GM12878 (cell line): Measurements from ENCODE around the gene SESN1. TPM values are rescaled to one million over a fixed set of nuclear protein-coding genes. Genes with fewer than 3 reads are reported as not detected.

Experiments used
- CUX1 ChIP-seq: IDR thresholded peaks from 2 replicates; pipeline ENCODE4 v1.6.1; 2012; ENCODE audit warnings: improper control_type of control experiment, low read depth, low read length; ENCODE audit not compliant: insufficient replicate concordance
- EED ChIP-seq: sonication (generic); IDR thresholded peaks from 2 replicates; pipeline ENCODE4 v1.6.1; 2016; ENCODE audit warnings: antibody characterized with exemption, low read depth
- FOXM1 ChIP-seq: IDR thresholded peaks from 2 replicates; pipeline ENCODE4 v1.6.1; 2012; ENCODE audit warnings: low read depth, mild to moderate bottlenecking, inconsistent platforms, low read length, moderate library complexity
- ZBTB33 ChIP-seq: fragments of 450-650 bp; IDR thresholded peaks from 2 replicates; pipeline ENCODE4 v1.6.1; 2017; ENCODE audit warnings: mild to moderate bottlenecking
- ZNF207 ChIP-seq: fragments of 450-650 bp; IDR thresholded peaks from 2 replicates; pipeline ENCODE4 v1.6.1; 2014; ENCODE audit warnings: antibody characterized with exemption, mild to moderate bottlenecking, borderline replicate concordance
- ZNF274 ChIP-seq: IDR thresholded peaks from one replicate; pipeline ENCODE4 v1.8.0; 2011; ENCODE audit not compliant: insufficient read length, insufficient read depth
- ZSCAN29 ChIP-seq: fragments of 450-650 bp; IDR thresholded peaks from 2 replicates; pipeline ENCODE4 v1.6.1; 2017; ENCODE audit warnings: mild to moderate bottlenecking, moderate library complexity
- polyA plus RNA-seq, 11 experiments: library from polyadenylated mRNA; depleted of rRNA in 4 of 11; unstranded in 6 of 11; stranded (reverse) in 5 of 11; fragments of >200 nt; fragmentation: Nextera tagmentation in 4 of 11; fragmentation: Illumina TruSeq in 1 of 11; extraction: Ambion mirVana in 4 of 11; extraction: Trizol in 1 of 11; gene quantifications; 1 replicate in 1 of 11; 2 replicates in 10 of 11; pipeline versions ENCODE4 v1.2.1 to v1.2.3, GENCODE V29; 2011 to 2016; ENCODE audit warnings: inconsistent platforms in 2 of 11, missing spikeins in 2 of 11, low read depth in 1 of 11
- total RNA-seq, 4 experiments: library from RNA; depleted of rRNA in 3 of 4; stranded (reverse); fragments of >200 nt in 3 of 4; fragmentation: Illumina TruSeq in 1 of 4; extraction: Trizol in 1 of 4; gene quantifications; 2 replicates each; pipeline versions ENCODE4 v1.2.1 to v1.2.3, GENCODE V29; 2013 to 2021
- TF ChIP-seq, protein P1 (sequence below): fragments of 450-650 bp; IDR thresholded peaks from 2 replicates; pipeline ENCODE4 v1.6.1; 2017; ENCODE audit warnings: mild to moderate bottlenecking, low read depth, inconsistent platforms; ENCODE audit not compliant: poor library complexity, severe bottlenecking
- TF ChIP-seq, protein P2 (sequence below): fragments of 450-650 bp; IDR thresholded peaks from 2 replicates; pipeline ENCODE4 v1.6.1; 2017; ENCODE audit warnings: mild to moderate bottlenecking, moderate library complexity

SESN1 gene
- total and polyA plus RNA-seq, 10 of the 15 experiments (the other 5 are each of a cell fraction or from before 2014, with no cell fraction given) = 1.3 to 13.0 (median 3.3) TPM

DNA sequence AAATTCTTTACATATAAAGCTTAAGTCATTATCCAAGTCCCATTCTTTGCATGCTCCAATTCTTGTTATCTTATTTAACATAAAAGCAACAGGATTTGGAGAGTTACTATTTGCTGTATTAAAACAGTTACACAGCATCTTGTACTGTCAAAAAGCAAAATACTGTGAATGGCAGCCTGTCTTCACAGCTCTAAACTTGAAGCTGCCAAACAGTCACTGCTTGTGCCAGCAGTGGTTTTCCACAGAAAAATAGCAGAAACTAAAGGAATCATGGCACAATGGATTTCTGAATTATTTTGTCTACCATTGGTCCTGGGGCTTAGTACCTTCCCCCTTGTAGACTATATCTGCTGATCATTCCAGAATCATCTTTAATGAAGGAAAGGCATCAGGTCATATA, 107.5 kb downstream of the SESN1 start (continued):
- TF ChIP-seq CUX1 (no peak), ZNF274 (no peak), ZNF207 (no peak), FOXM1 (no peak), EED (no peak), ZBTB33 (no peak), ZSCAN29 (no peak)
- TF ChIP-seq, protein P1, sequence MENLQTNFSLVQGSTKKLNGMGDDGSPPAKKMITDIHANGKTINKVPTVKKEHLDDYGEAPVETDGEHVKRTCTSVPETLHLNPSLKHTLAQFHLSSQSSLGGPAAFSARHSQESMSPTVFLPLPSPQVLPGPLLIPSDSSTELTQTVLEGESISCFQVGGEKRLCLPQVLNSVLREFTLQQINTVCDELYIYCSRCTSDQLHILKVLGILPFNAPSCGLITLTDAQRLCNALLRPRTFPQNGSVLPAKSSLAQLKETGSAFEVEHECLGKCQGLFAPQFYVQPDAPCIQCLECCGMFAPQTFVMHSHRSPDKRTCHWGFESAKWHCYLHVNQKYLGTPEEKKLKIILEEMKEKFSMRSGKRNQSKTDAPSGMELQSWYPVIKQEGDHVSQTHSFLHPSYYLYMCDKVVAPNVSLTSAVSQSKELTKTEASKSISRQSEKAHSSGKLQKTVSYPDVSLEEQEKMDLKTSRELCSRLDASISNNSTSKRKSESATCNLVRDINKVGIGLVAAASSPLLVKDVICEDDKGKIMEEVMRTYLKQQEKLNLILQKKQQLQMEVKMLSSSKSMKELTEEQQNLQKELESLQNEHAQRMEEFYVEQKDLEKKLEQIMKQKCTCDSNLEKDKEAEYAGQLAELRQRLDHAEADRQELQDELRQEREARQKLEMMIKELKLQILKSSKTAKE = no peak
- TF ChIP-seq, protein P2, sequence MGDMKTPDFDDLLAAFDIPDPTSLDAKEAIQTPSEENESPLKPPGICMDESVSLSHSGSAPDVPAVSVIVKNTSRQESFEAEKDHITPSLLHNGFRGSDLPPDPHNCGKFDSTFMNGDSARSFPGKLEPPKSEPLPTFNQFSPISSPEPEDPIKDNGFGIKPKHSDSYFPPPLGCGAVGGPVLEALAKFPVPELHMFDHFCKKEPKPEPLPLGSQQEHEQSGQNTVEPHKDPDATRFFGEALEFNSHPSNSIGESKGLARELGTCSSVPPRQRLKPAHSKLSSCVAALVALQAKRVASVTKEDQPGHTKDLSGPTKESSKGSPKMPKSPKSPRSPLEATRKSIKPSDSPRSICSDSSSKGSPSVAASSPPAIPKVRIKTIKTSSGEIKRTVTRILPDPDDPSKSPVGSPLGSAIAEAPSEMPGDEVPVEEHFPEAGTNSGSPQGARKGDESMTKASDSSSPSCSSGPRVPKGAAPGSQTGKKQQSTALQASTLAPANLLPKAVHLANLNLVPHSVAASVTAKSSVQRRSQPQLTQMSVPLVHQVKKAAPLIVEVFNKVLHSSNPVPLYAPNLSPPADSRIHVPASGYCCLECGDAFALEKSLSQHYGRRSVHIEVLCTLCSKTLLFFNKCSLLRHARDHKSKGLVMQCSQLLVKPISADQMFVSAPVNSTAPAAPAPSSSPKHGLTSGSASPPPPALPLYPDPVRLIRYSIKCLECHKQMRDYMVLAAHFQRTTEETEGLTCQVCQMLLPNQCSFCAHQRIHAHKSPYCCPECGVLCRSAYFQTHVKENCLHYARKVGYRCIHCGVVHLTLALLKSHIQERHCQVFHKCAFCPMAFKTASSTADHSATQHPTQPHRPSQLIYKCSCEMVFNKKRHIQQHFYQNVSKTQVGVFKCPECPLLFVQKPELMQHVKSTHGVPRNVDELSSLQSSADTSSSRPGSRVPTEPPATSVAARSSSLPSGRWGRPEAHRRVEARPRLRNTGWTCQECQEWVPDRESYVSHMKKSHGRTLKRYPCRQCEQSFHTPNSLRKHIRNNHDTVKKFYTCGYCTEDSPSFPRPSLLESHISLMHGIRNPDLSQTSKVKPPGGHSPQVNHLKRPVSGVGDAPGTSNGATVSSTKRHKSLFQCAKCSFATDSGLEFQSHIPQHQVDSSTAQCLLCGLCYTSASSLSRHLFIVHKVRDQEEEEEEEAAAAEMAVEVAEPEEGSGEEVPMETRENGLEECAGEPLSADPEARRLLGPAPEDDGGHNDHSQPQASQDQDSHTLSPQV = no peak
- TF ChIP-seq, all 136 proteins: peak for 0
